ENCODE results near the gene PRAMEF20.

DNA sequence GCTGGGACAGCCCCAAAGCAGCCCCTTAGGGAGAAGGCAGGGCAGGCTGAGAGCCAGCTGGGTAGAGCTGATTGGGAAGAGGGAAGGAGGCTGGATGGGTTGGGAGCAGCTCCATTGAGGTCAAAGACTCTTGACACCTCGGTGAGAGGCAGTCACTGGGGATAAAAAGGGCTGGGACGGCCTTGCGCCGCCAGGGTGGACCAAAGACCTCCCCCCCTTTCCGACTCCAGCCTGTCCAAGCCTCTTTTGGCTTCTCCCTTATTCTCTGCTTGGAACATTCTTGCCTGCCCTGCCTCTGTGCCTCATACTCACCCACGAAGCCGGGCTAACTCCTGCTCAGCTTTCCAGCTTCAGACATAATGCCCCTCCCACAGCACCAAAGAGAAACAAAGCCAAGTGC lies 52.4 kb downstream of the PRAMEF20 start:
- TF ChIP-seq ZBTB44 (tag by site-specific recombination; IDR thresholded peaks at IDR 0.05) (no peak), ZBTB21 (tag by site-specific recombination; IDR thresholded peaks at IDR 0.05) (no peak), KLF1 (tag by site-specific recombination; IDR thresholded peaks at IDR 0.05) (no peak), CTCF (tag by site-specific recombination; IDR thresholded peaks at IDR 0.05) (no peak), ZNF169 (tag by site-specific recombination; IDR thresholded peaks at IDR 0.05) (no peak), ZNF140 (tag by site-specific recombination; IDR thresholded peaks at IDR 0.05) (no peak), ZNF398 (tag by site-specific recombination; IDR thresholded peaks at IDR 0.05) (no peak), ZNF510 (tag by site-specific recombination; IDR thresholded peaks at IDR 0.05; ENCODE audit: insufficient replicate concordance) (no peak)
- TF ChIP-seq, protein P1, sequence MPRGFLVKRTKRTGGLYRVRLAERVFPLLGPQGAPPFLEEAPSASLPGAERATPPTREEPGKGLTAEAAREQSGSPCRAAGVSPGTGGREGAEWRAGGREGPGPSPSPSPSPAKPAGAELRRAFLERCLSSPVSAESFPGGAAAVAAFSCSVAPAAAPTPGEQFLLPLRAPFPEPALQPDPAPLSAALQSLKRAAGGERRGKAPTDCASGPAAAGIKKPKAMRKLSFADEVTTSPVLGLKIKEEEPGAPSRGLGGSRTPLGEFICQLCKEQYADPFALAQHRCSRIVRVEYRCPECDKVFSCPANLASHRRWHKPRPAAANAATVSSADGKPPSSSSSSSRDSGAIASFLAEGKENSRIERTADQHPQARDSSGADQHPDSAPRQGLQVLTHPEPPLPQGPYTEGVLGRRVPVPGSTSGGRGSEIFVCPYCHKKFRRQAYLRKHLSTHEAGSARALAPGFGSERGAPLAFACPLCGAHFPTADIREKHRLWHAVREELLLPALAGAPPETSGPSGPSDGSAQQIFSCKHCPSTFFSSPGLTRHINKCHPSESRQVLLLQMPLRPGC (tag by site-specific recombination; IDR thresholded peaks at IDR 0.05), result no peak
- TF ChIP-seq, protein P2, sequence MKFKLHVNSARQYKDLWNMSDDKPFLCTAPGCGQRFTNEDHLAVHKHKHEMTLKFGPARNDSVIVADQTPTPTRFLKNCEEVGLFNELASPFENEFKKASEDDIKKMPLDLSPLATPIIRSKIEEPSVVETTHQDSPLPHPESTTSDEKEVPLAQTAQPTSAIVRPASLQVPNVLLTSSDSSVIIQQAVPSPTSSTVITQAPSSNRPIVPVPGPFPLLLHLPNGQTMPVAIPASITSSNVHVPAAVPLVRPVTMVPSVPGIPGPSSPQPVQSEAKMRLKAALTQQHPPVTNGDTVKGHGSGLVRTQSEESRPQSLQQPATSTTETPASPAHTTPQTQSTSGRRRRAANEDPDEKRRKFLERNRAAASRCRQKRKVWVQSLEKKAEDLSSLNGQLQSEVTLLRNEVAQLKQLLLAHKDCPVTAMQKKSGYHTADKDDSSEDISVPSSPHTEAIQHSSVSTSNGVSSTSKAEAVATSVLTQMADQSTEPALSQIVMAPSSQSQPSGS (tag by site-specific recombination; IDR thresholded peaks at IDR 0.05; ENCODE audit: low read depth), result no peak
- TF ChIP-seq, protein P3, sequence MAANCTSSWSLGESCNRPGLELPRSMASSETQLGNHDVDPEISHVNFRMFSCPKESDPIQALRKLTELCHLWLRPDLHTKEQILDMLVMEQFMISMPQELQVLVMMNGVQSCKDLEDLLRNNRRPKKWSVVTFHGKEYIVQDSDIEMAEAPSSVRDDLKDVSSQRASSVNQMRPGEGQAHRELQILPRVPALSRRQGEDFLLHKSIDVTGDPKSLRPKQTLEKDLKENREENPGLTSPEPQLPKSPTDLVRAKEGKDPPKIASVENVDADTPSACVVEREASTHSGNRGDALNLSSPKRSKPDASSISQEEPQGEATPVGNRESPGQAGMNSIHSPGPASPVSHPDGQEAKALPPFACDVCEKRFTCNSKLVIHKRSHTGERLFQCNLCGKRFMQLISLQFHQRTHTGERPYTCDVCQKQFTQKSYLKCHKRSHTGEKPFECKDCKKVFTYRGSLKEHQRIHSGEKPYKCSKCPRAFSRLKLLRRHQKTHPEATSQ (tag by site-specific recombination; IDR thresholded peaks at IDR 0.05), result no peak

Data from HEK293 (cell line).